Large intestine (tissue), 3 donors: ENCODE data around the gene TUBGCP2. TPM values are rescaled to one million over a fixed set of nuclear protein-coding genes. Genes with fewer than 3 reads are reported as not detected.

ENCODE experiments used
- DNase-seq, 2 donors: peaks; one replicate each; pipeline versions ENCODE4 v3.0.0 to v3.0.0-alpha.2; 2013
- H3K27ac ChIP-seq: one replicate; pipeline ENCODE4 v1.5.1; 2013; ENCODE audit warnings: low read length
- H3K27me3 ChIP-seq: 2 replicates; pipeline ENCODE4 v1.6.1; 2013; ENCODE audit warnings: low read length; ENCODE audit not compliant: control insufficient read depth, insufficient read depth
- H3K36me3 ChIP-seq: 2 replicates; pipeline ENCODE4 v1.6.1; 2013; ENCODE audit warnings: low read length; ENCODE audit not compliant: control insufficient read depth, insufficient read depth
- H3K4me1 ChIP-seq: one replicate; pipeline ENCODE4 v1.6.1; 2013; ENCODE audit warnings: low read length; ENCODE audit not compliant: control insufficient read depth, insufficient read depth
- H3K4me3 ChIP-seq: one replicate; pipeline ENCODE4 v1.5.1; 2013; ENCODE audit warnings: low read length
- H3K9me3 ChIP-seq: one replicate; pipeline ENCODE4 v1.6.1; 2013; ENCODE audit warnings: mild to moderate bottlenecking, low read depth, low read length, moderate library complexity; ENCODE audit not compliant: control insufficient read depth
- WGBS: methylation state at CpG from one replicate; pipeline ENCODE4 v1.1.5; 2013; ENCODE audit warnings: low lambda C conversion rate; ENCODE audit not compliant: insufficient coverage; 5-methylcytosine and 5-hydroxymethylcytosine counted together
- polyA plus RNA-seq: library from polyadenylated mRNA; unstranded; fragments of 120-200 nt; gene quantifications from one replicate; pipeline ENCODE4 v1.2.1, GENCODE V29; 2013

TUBGCP2 gene
- polyA plus RNA-seq, 1 donor: 53.2 TPM

DNA sequence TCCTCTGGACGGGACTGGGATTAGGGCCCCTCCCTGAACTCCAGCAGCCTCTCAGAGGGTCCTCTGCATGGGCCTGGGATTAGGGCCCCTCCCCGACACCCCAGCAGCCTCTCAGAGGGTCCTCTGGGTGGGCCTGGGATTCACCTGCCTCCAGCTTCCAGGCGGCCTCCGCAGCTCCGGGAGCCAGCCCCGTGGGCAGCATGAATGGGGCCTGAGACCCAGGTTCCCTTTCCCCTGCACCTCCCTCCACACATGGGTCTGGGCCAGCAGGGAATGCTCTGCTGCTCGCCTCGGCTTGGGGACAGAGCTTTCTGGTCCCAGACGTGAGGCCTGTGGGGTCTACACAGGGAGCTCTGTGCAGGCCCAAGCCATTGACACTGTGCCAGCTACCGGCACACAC is 5.5 kb downstream of the TUBGCP2 start:
- Histone ChIP-seq H3K4me3 (no peak overlapping the region), H3K27me3 (no peaks in the 10 kb centered on the region), H3K4me1 (peaks cover 8% of the 10 kb centered on the region), H3K36me3 (peaks cover 38% of the 10 kb centered on the region), H3K9me3 (no peaks in the 10 kb centered on the region), H3K27ac (no peak overlapping the region)
- WGBS: no CpG with 5 or more reads among the region's 10 CpGs
- DNase-seq: no peak

- no peak for DNase-seq
- no peaks in the 10 kb centered on the region for H3K9me3 ChIP-seq
- H3K27ac ChIP-seq: no peak overlapping the region
- no peak overlapping the region for H3K4me3 ChIP-seq
- H3K27me3 ChIP-seq: no peaks in the 10 kb centered on the region
- WGBS: no CpG with 5 or more reads among the region's 14 CpGs
- H3K4me1 ChIP-seq: peaks cover 5% of the 10 kb centered on the region
- H3K36me3 ChIP-seq: peaks cover 47% of the 10 kb centered on the region
Measured at GRCh38 chr10:133302230-133302629, 6.4 kb downstream of the TUBGCP2 start.

GRCh38 chr10:133299738-133300137 is 8.9 kb downstream of the TUBGCP2 start:
- 100% methylated on average over 2 of the region's 14 CpGs for WGBS
- H3K36me3 ChIP-seq: peaks cover 67% of the 10 kb centered on the region

GRCh38 chr10:133299224-133299623 is 9.4 kb downstream of the TUBGCP2 start:
- Histone ChIP-seq H3K27me3 (no peaks in the 10 kb centered on the region), H3K4me1 (no peaks in the 10 kb centered on the region), H3K9me3 (no peaks in the 10 kb centered on the region), H3K36me3 (peaks cover 72% of the 10 kb centered on the region), H3K27ac (no peak overlapping the region), H3K4me3 (no peak overlapping the region)
- WGBS: no CpG with 5 or more reads among the region's 10 CpGs
- DNase-seq: no peak

More at GRCh38 chr10:133299738-133300137, 8.9 kb downstream of the TUBGCP2 start:
- Histone ChIP-seq H3K27ac (no peak overlapping the region), H3K4me1 (no peaks in the 10 kb centered on the region), H3K4me3 (no peak overlapping the region), H3K27me3 (no peaks in the 10 kb centered on the region), H3K9me3 (no peaks in the 10 kb centered on the region)
- DNase-seq: no peak

DNA sequence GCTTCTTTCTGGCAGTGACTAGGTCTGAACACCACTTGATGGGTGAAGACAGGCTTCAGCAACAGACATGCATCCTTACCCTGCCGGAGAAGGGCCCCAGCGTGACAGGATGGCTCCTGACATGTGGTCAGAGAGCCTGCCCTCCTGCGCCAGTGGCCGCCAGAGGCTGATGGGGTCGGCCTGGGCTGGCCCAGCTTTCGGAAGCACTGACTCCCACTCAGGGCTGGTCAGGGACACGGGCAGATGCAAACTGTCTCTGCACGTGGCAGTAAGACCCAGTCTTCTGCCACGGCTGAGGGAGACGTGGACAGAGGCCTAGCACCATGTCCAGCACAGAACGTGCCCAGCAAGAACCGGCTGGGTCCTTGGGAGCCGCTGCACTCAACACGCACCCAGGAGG is 10.2 kb downstream of the TUBGCP2 start:
- H3K27me3 ChIP-seq: no peaks in the 10 kb centered on the region
- no peak for DNase-seq
- no peak overlapping the region for H3K27ac ChIP-seq
- no peaks in the 10 kb centered on the region for H3K9me3 ChIP-seq
- no peaks in the 10 kb centered on the region for H3K4me1 ChIP-seq
- peaks cover 77% of the 10 kb centered on the region for H3K36me3 ChIP-seq
- no CpG with 5 or more reads among the region's 14 CpGs for WGBS
- no peak overlapping the region for H3K4me3 ChIP-seq

GRCh38 chr10:133297504-133297903 is 11.2 kb downstream of the TUBGCP2 start:
- no peak for DNase-seq
- H3K9me3 ChIP-seq: no peaks in the 10 kb centered on the region
- peaks cover 81% of the 10 kb centered on the region for H3K36me3 ChIP-seq
- H3K27me3 ChIP-seq: no peaks in the 10 kb centered on the region
- H3K4me3 ChIP-seq: no peak overlapping the region
- WGBS: no CpG with 5 or more reads among the region's 10 CpGs
- no peak overlapping the region for H3K27ac ChIP-seq
- H3K4me1 ChIP-seq: no peaks in the 10 kb centered on the region

GRCh38 chr10:133295426-133296320 is 13.0 kb downstream of the TUBGCP2 start:
- DNase-seq: no peak
- no CpG with 5 or more reads among the region's 42 CpGs for WGBS
- H3K36me3 ChIP-seq: peaks cover 77% of the 10 kb centered on the region
- no peak overlapping the region for H3K4me3 ChIP-seq
- no peaks in the 10 kb centered on the region for H3K4me1 ChIP-seq
- H3K9me3 ChIP-seq: no peaks in the 10 kb centered on the region
- no peak overlapping the region for H3K27ac ChIP-seq
- H3K27me3 ChIP-seq: no peaks in the 10 kb centered on the region

DNA sequence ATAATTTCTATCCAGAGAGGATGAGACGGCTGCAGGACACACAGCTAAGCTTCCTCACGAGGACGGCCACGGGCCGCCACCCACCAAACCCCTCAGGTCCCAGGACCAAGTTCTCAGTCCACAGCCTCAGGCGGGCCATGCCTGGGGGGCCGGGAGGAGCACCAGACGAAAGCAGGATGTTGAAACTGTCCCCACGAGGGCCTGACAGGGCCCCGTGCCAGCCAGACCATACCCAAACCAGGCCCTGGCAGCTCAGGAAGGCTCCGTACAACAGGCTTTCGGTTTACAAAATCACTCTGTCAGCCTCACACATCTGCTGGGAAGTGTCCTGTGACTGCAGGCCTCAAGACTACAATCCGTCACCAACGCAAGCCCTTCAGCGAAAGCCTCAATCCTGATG is 14.5 kb downstream of the TUBGCP2 start:
- WGBS: 100% methylated on average over 1 of the region's 15 CpGs
- Histone ChIP-seq H3K27me3 (no peaks in the 10 kb centered on the region), H3K27ac (no peak overlapping the region), H3K9me3 (no peaks in the 10 kb centered on the region), H3K4me3 (no peak overlapping the region), H3K4me1 (no peaks in the 10 kb centered on the region), H3K36me3 (peaks cover 82% of the 10 kb centered on the region)
- DNase-seq: no peak

- DNase-seq: no peak
- Histone ChIP-seq H3K9me3 (no peaks in the 10 kb centered on the region), H3K4me1 (no peaks in the 10 kb centered on the region), H3K27ac (no peak overlapping the region), H3K36me3 (peaks cover 82% of the 10 kb centered on the region), H3K4me3 (no peak overlapping the region), H3K27me3 (no peaks in the 10 kb centered on the region)
- WGBS: no CpG with 5 or more reads among the region's 10 CpGs
Measured at GRCh38 chr10:133293810-133294119, 14.9 kb downstream of the TUBGCP2 start.

DNA sequence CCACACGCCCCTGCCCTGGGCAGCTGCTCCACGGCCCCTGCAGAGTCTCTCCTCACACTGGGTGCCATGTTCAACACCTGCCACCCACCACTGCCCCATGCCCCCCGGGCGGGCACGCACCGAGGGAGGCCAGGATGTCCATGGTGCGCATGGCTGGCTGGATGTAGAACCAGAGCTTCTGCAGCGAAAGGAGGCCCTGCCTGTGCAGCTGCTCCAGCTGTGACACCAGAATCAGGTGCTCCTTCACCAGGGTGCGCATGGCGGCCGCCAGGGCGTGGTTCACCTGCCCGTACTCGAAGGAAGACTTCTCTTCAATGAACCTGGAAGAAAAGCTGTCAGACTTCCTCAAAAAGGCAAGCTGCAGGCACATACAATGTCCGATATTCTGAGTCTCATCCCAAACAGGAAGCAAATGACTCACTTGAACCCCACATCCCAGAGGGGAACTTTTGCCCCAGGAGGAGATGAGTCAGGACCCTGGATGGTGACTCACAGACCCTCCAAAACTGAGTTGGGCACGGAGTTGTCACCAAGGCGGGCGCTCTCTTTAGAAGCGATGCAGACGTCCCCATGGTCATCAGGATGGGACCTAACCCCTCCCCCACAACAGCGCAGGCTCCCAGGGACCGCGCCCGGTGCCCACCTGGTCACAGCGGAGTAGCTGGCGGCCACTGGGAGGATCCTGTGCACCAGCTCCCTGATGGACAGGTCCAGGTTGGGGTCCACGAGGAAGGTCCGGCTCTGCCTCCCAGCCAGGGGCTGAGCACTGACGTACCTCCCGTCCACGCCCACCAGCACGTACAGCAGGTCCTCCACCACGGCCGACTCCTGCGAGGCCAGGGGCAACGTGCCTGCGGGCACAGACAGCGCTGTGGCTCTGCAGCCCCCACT is 15.5 kb downstream of the TUBGCP2 start:
- no CpG with 5 or more reads among the region's 38 CpGs for WGBS
- H3K27me3 ChIP-seq: no peaks in the 10 kb centered on the region
- no peaks in the 10 kb centered on the region for H3K9me3 ChIP-seq
- no peak for DNase-seq
- H3K4me1 ChIP-seq: no peaks in the 10 kb centered on the region
- H3K36me3 ChIP-seq: peaks cover 82% of the 10 kb centered on the region
- H3K4me3 ChIP-seq: no peak overlapping the region
- no peak overlapping the region for H3K27ac ChIP-seq
